OCI-LY1 (cell line): ENCODE results near the gene RPL27A.

Source experiments
- H2AFZ ChIP-seq: fragments of 200-600 bp; sonication (generic), shearing (Covaris generic); 2 replicates; pipeline ENCODE4 v1.6.0; 2014; ENCODE audit warnings: antibody characterized with exemption, mild to moderate bottlenecking, low read length
- H3F3A ChIP-seq: fragments of 200-600 bp; sonication (generic), shearing (Covaris generic); 2 replicates; pipeline ENCODE4 v1.6.0; 2014; ENCODE audit warnings: mild to moderate bottlenecking, antibody characterized with exemption, low read length, moderate library complexity; ENCODE audit not compliant: insufficient read depth
- H3K27ac ChIP-seq: fragments of 200-600 bp; sonication (generic); 2 replicates; pipeline ENCODE4 v1.5.1; 2014; ENCODE audit warnings: low read length, mixed run types, mild to moderate bottlenecking, low read depth; ENCODE audit not compliant: poor library complexity, severe bottlenecking
- H3K27me3 ChIP-seq: fragments of 200-600 bp; sonication (generic); 2 replicates; pipeline ENCODE4 v1.6.0; 2014; ENCODE audit warnings: antibody characterized with exemption, mild to moderate bottlenecking, low read length, moderate library complexity; ENCODE audit not compliant: insufficient read depth
- H3K36me3 ChIP-seq: fragments of 200-600 bp; sonication (generic); 2 replicates; pipeline ENCODE4 v1.6.1; 2014; ENCODE audit warnings: mild to moderate bottlenecking, antibody characterized with exemption, low read length, moderate library complexity, mixed read lengths; ENCODE audit not compliant: insufficient read depth
- H3K4me1 ChIP-seq: fragments of 200-600 bp; sonication (generic); 2 replicates; pipeline ENCODE4 v1.5.1; 2014; ENCODE audit warnings: mild to moderate bottlenecking, low read length, moderate library complexity; ENCODE audit not compliant: insufficient read depth, severe bottlenecking
- H3K4me2 ChIP-seq: fragments of 200-600 bp; sonication (generic), shearing (Covaris generic); 2 replicates; pipeline ENCODE4 v1.6.1; 2014; ENCODE audit warnings: low read length
- H3K4me3 ChIP-seq: fragments of 200-600 bp; sonication (generic); 2 replicates; pipeline ENCODE4 v1.5.1; 2014; ENCODE audit warnings: low read length, low read depth, mild to moderate bottlenecking, mixed read lengths; ENCODE audit not compliant: poor library complexity, severe bottlenecking
- H3K79me2 ChIP-seq: fragments of 200-600 bp; shearing (Covaris generic); 2 replicates; pipeline ENCODE4 v1.6.1; 2016; ENCODE audit warnings: mixed run types, low read length, mixed read lengths; ENCODE audit not compliant: insufficient read depth
- H3K9ac ChIP-seq: fragments of 200-600 bp; sonication (generic), shearing (Covaris generic); 2 replicates; pipeline ENCODE4 v1.6.1; 2014; ENCODE audit warnings: mild to moderate bottlenecking, low read length, mixed read lengths
- H3K9me2 ChIP-seq: fragments of 200-600 bp; sonication (generic), shearing (Covaris generic); 2 replicates; pipeline ENCODE4 v1.6.1; 2014; ENCODE audit warnings: low read depth, mild to moderate bottlenecking, low read length, mixed read lengths
- H3K9me3 ChIP-seq: fragments of 200-600 bp; shearing (Covaris generic); 2 replicates; pipeline ENCODE4 v1.6.1; 2014; ENCODE audit warnings: low read length, mixed read lengths
- H4K20me1 ChIP-seq: fragments of 200-600 bp; sonication (generic), shearing (Covaris generic); 2 replicates; pipeline ENCODE4 v1.6.0; 2016; ENCODE audit warnings: mild to moderate bottlenecking, low read length; ENCODE audit not compliant: insufficient read depth
- EZH2 ChIP-seq: fragments of 200-600 bp; sonication (generic), shearing (Covaris generic); IDR thresholded peaks from 2 replicates; pipeline ENCODE4 v1.8.0; 2017; ENCODE audit warnings: borderline replicate concordance, mixed run types, mild to moderate bottlenecking, antibody characterized with exemption, low read length, moderate library complexity, mixed read lengths
- TF ChIP-seq, protein P1 (sequence below): fragments of 200-600 bp; sonication (generic), shearing (Covaris generic); IDR thresholded peaks from 2 replicates; pipeline ENCODE4 v1.5.1; 2017; ENCODE audit warnings: mild to moderate bottlenecking, antibody characterized with exemption, low read length, moderate library complexity, mixed read lengths

Gene RPL27A

DNA sequence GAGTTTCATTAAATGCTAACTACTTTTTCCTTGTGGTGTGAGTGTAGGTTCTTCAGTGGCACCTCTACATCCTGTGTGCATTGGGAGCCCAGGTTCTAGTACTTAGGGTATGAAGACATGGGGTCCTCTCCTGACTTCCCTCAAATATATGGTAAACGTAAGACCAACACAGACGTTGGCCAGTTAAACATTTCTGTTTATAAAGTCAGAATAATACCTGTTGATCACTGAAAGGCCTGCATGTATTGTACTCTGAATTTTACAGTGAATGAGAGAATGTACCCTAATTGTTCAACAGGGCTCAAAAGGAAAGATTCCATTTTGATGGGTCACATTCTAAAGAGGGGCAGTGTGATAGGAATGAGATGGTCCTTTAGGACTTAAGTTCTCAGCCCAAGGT is 3.2 kb downstream of the RPL27A start:
- H3K79me2 ChIP-seq, result peaks cover 17% of the 10 kb centered on the region
- no peak overlapping the region; the same call in 1 of the 2 replicates for H3K9ac ChIP-seq
- no peaks in the 10 kb centered on the region for H3K9me2 ChIP-seq
- H4K20me1 ChIP-seq, result no peaks in the 10 kb centered on the region
- H3K36me3 ChIP-seq, result peaks cover 52% of the 10 kb centered on the region
- H3K27ac ChIP-seq, result peak overlapping the region; percentile 99
- no peak for TF ChIP-seq EZH2
- TF ChIP-seq, protein P1, sequence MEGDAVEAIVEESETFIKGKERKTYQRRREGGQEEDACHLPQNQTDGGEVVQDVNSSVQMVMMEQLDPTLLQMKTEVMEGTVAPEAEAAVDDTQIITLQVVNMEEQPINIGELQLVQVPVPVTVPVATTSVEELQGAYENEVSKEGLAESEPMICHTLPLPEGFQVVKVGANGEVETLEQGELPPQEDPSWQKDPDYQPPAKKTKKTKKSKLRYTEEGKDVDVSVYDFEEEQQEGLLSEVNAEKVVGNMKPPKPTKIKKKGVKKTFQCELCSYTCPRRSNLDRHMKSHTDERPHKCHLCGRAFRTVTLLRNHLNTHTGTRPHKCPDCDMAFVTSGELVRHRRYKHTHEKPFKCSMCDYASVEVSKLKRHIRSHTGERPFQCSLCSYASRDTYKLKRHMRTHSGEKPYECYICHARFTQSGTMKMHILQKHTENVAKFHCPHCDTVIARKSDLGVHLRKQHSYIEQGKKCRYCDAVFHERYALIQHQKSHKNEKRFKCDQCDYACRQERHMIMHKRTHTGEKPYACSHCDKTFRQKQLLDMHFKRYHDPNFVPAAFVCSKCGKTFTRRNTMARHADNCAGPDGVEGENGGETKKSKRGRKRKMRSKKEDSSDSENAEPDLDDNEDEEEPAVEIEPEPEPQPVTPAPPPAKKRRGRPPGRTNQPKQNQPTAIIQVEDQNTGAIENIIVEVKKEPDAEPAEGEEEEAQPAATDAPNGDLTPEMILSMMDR, result no peak
- no peaks in the 10 kb centered on the region for H3K9me3 ChIP-seq
- no peak overlapping the region for H3K4me3 ChIP-seq
- H3K4me1 ChIP-seq, result peaks cover 65% of the 10 kb centered on the region
- H3F3A ChIP-seq, result peaks cover 22% of the 10 kb centered on the region; the same call in 1 of the 2 replicates
- H3K27me3 ChIP-seq, result no peaks in the 10 kb centered on the region
- peak overlapping the region; percentile 91; the same call in 1 of the 2 replicates for H3K4me2 ChIP-seq
- no peak overlapping the region for H2AFZ ChIP-seq

DNA sequence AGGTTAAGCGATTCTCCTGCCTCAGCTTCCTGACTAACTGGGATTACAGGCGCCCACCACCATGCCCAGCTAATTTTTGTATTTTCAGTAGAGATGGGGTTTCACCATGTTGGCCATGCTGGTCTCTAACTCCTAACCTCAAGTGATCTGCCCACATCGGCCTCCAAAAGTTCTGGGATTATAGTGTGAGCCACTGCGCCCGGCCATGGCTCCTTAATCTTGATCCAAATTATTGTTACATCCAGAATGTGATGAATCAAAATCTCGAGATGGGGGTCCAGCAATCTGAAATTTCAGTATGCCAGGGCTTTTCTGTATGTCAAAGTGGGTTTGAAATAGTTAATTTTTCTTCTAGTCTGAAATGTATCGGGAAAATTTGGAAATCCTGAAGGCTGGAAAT is 3.7 kb downstream of the RPL27A start:
- Histone ChIP-seq H3F3A (peaks cover 22% of the 10 kb centered on the region; the same call in 1 of the 2 replicates), H3K4me2 (peak overlapping the region; percentile 99), H3K9ac (peak overlapping the region; percentile 80; the same call in 1 of the 2 replicates), H3K36me3 (peaks cover 54% of the 10 kb centered on the region), H4K20me1 (no peaks in the 10 kb centered on the region), H2AFZ (no peak overlapping the region), H3K4me1 (peaks cover 64% of the 10 kb centered on the region), H3K4me3 (peak overlapping the region; percentile 67), H3K27me3 (no peaks in the 10 kb centered on the region), H3K9me2 (no peaks in the 10 kb centered on the region), H3K79me2 (peaks cover 17% of the 10 kb centered on the region), H3K27ac (peak overlapping the region; percentile 99), H3K9me3 (no peaks in the 10 kb centered on the region)
- no peak for TF ChIP-seq EZH2
- TF ChIP-seq, protein P1, result no peak

DNA sequence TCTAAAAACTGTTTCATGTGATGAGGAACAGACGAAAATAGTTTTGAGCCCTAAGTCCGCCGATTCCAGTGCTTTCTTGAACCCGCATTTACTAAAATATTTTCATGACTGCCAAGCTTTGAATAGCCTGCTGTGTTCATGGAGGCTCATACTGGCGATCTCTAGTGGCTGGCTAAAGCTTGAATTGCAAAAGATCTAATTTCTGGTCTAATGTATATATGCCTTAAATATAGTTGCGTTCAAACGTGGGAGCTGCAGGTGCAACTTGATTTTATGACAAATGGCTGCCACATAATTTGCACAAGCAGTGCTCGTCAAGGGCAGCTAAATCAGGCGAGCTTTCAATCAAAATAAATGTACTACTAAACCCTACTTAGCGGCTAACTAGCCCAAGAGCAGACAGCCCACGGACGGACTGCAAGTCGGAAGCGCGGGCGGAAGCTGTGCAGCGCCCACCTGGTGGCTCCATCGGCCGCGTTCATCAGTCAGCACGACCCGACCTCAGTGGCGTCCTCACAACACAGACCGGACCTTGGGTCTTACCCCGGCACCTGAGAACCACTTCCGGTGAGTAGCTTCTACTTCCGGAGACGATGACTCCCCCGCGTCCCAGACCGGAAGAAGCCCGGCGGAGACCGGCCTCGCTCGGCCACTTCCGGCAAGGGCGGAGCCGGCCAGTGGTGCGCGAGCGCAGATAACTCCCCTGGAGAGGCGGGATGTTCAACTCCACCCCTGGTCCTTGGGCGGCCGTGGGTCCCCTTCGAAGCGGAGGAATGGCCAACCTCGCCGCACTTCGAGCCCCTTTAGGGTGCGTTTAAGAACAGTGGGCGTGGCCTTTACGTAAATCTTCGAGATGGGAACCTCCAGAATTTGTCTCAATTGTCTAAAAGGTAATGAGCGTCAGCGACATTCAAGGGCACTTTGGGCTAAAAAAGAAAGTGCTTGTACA is 6.1 kb downstream of the RPL27A start:
- H3K4me2 ChIP-seq, result peak overlapping the region; percentile 99
- H4K20me1 ChIP-seq, result no peaks in the 10 kb centered on the region
- H3K4me3 ChIP-seq, result peak overlapping the region; percentile 67
- H3F3A ChIP-seq, result peaks cover 22% of the 10 kb centered on the region; the same call in 1 of the 2 replicates
- TF ChIP-seq, protein P1, result peak; percentile 32; the same call in 1 of the 2 replicates
- no peak for TF ChIP-seq EZH2
- peaks cover 8% of the 10 kb centered on the region for H3K79me2 ChIP-seq
- peaks cover 60% of the 10 kb centered on the region for H3K4me1 ChIP-seq
- H2AFZ ChIP-seq, result no peak overlapping the region
- H3K9me2 ChIP-seq, result no peaks in the 10 kb centered on the region
- no peaks in the 10 kb centered on the region for H3K9me3 ChIP-seq
- peak overlapping the region; percentile 99 for H3K27ac ChIP-seq
- peak overlapping the region; percentile 80 for H3K9ac ChIP-seq
- no peaks in the 10 kb centered on the region for H3K27me3 ChIP-seq
- H3K36me3 ChIP-seq, result peaks cover 49% of the 10 kb centered on the region
